ENCODE results near the gene POU5F2.

GRCh38 chr5:93748875-93749397, 7.5 kb upstream of the POU5F2 start:
- TF ChIP-seq, protein P1, sequence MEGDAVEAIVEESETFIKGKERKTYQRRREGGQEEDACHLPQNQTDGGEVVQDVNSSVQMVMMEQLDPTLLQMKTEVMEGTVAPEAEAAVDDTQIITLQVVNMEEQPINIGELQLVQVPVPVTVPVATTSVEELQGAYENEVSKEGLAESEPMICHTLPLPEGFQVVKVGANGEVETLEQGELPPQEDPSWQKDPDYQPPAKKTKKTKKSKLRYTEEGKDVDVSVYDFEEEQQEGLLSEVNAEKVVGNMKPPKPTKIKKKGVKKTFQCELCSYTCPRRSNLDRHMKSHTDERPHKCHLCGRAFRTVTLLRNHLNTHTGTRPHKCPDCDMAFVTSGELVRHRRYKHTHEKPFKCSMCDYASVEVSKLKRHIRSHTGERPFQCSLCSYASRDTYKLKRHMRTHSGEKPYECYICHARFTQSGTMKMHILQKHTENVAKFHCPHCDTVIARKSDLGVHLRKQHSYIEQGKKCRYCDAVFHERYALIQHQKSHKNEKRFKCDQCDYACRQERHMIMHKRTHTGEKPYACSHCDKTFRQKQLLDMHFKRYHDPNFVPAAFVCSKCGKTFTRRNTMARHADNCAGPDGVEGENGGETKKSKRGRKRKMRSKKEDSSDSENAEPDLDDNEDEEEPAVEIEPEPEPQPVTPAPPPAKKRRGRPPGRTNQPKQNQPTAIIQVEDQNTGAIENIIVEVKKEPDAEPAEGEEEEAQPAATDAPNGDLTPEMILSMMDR (IDR thresholded peaks at IDR 0.05): no peak
- TF ChIP-seq EZH2 (IDR thresholded peaks at IDR 0.05; ENCODE audit: borderline replicate concordance, insufficient read depth, low read depth, low read length, poor library complexity, severe bottlenecking): no peak

Measured in B cell (primary cell).